HepG2 (cell line): ENCODE results near the gene CASKIN2. TPM values are rescaled to one million over a fixed set of nuclear protein-coding genes. Genes with fewer than 3 reads are reported as not detected.

Experiments
- ARNTL ChIP-seq: sonication (generic); formaldehyde crosslinking; IDR thresholded peaks from 2 replicates; pipeline ENCODE4 v1.4.0; 2020; ENCODE audit warnings: mild to moderate bottlenecking, missing genetic modification reagents
- CREB3 ChIP-seq: sonication (generic); formaldehyde crosslinking; IDR thresholded peaks from 2 replicates; pipeline ENCODE4 v1.5.0; 2020; ENCODE audit warnings: missing genetic modification reagents
- DDIT3 ChIP-seq: sonication (generic); formaldehyde crosslinking; IDR thresholded peaks from 2 replicates; pipeline ENCODE4 v1.4.0; 2020; ENCODE audit warnings: mild to moderate bottlenecking, missing genetic modification reagents
- HDAC2 ChIP-seq: sonication (generic); formaldehyde crosslinking; IDR thresholded peaks from 2 replicates; pipeline ENCODE4 v1.4.0; 2020; ENCODE audit warnings: missing genetic modification reagents
- HNRNPK ChIP-seq: fragments of 200-400 bp; formaldehyde crosslinking; IDR thresholded peaks from 2 replicates; pipeline ENCODE4 v1.6.1; 2018; ENCODE audit warnings: low read length, low read depth, moderate library complexity, mild to moderate bottlenecking; ENCODE audit not compliant: poor library complexity, severe bottlenecking
- HOXA3 ChIP-seq: sonication (generic); formaldehyde crosslinking; IDR thresholded peaks from 2 replicates; pipeline ENCODE4 v1.5.0; 2020; ENCODE audit warnings: missing genetic modification reagents
- KAT8 ChIP-seq: IDR thresholded peaks from 2 replicates; pipeline ENCODE4 v1.6.1; 2016; ENCODE audit warnings: missing genetic modification reagents, missing compliant biosample characterization
- KDM3A ChIP-seq: IDR thresholded peaks from 2 replicates; pipeline ENCODE4 v1.6.1; 2018; ENCODE audit warnings: low read depth, missing compliant biosample characterization
- MZF1 ChIP-seq: sonication (generic); formaldehyde crosslinking; IDR thresholded peaks from 2 replicates; pipeline ENCODE4 v1.8.1; 2023; ENCODE audit warnings: mild to moderate bottlenecking, missing genetic modification reagents, borderline replicate concordance
- NKX3-1 ChIP-seq: sonication (generic); formaldehyde crosslinking; IDR thresholded peaks from 2 replicates; pipeline ENCODE4 v1.5.0; 2020; ENCODE audit warnings: missing genetic modification reagents
- PATZ1 ChIP-seq: sonication (generic); formaldehyde crosslinking; IDR thresholded peaks from 2 replicates; pipeline ENCODE4 v1.4.0; 2020; ENCODE audit warnings: missing genetic modification reagents
- SALL1 ChIP-seq: sonication (generic); formaldehyde crosslinking; IDR thresholded peaks from 2 replicates; pipeline ENCODE4 v1.8.0; 2022; ENCODE audit warnings: mild to moderate bottlenecking, missing genetic modification reagents
- SIX1 ChIP-seq: sonication (generic); formaldehyde crosslinking; IDR thresholded peaks from 2 replicates; pipeline ENCODE4 v1.4.0; 2020; ENCODE audit warnings: missing genetic modification reagents, borderline replicate concordance
- ZKSCAN5 ChIP-seq: sonication (generic); formaldehyde crosslinking; IDR thresholded peaks from 2 replicates; pipeline ENCODE4 v1.5.1; 2020; ENCODE audit warnings: mild to moderate bottlenecking, missing genetic modification reagents
- ZNF138 ChIP-seq: sonication (generic); formaldehyde crosslinking; IDR thresholded peaks from 2 replicates; pipeline ENCODE4 v1.5.0; 2020; ENCODE audit warnings: mild to moderate bottlenecking, low read depth, missing genetic modification reagents
- ZNF17 ChIP-seq: sonication (generic); formaldehyde crosslinking; IDR thresholded peaks from 2 replicates; pipeline ENCODE4 v1.5.0; 2020; ENCODE audit warnings: mild to moderate bottlenecking, missing genetic modification reagents
- ZNF747 ChIP-seq: sonication (generic); formaldehyde crosslinking; IDR thresholded peaks from 2 replicates; pipeline ENCODE4 v1.8.1; 2023; ENCODE audit warnings: missing genetic modification reagents, mild to moderate bottlenecking, borderline replicate concordance
- ZNF792 ChIP-seq: IDR thresholded peaks from 2 replicates; pipeline ENCODE4 v1.6.1; 2016
- polyA plus RNA-seq, 8 experiments: library from polyadenylated mRNA; depleted of rRNA in 3 of 8; stranded (reverse) in 7 of 8; unstranded in 1 of 8; fragments of >200 nt; fragmentation: Illumina TruSeq in 4 of 8; extraction: Trizol in 4 of 8; gene quantifications; 2 replicates each; pipeline versions ENCODE4 v1.2.1 to v1.2.3, GENCODE V29; 2011 to 2016; ENCODE audit warnings: low read depth in 4 of 8, missing spikeins in 1 of 8, mixed read lengths in 1 of 8; ENCODE audit not compliant: insufficient read depth in 1 of 8
- total RNA-seq, 5 experiments: library from RNA; depleted of rRNA; stranded (reverse); fragments of >200 nt; fragmentation: Illumina TruSeq; extraction: Trizol; gene quantifications; 2 replicates each; pipeline ENCODE4 v1.2.3, GENCODE V29; 2016; ENCODE audit warnings: low read depth in 1 of 5
- TF ChIP-seq, protein P1 (sequence below): sonication (generic); formaldehyde crosslinking; IDR thresholded peaks from 2 replicates; pipeline ENCODE4 v1.4.0; 2020; ENCODE audit warnings: missing genetic modification reagents, borderline replicate concordance
- TF ChIP-seq, protein P2 (sequence below): sonication (generic); formaldehyde crosslinking; IDR thresholded peaks from 2 replicates; pipeline ENCODE4 v1.5.0; 2020; ENCODE audit warnings: mild to moderate bottlenecking, missing genetic modification reagents

Gene CASKIN2
- total and polyA plus RNA-seq, 2 of the 13 experiments (the other 11 are each of a cell fraction or from before 2014, with no cell fraction given), result 5.2 to 7.8 TPM

GRCh38 chr17:75456417-75457046 is 58.8 kb downstream of the CASKIN2 start, which contains the start of gene TMEM94 (continued):
- peak; percentile 35; the same call in 1 of the 2 replicates for TF ChIP-seq SIX1 (CRISPR knock-in tag)
- TF ChIP-seq ZNF747 (CRISPR knock-in tag), result peak; percentile 65; the same call in 1 of the 2 replicates
- TF ChIP-seq HDAC2 (CRISPR knock-in tag), result 0 out of 2 replicates have a peak, but pooled peaks have one; percentile 17
- peak; percentile 89 for TF ChIP-seq SALL1 (CRISPR knock-in tag)
- TF ChIP-seq DDIT3 (CRISPR knock-in tag), result 0 out of 2 replicates have a peak, but pooled peaks have one; percentile 19
- peak; percentile 80 for TF ChIP-seq HNRNPK
- TF ChIP-seq ZKSCAN5, result no peak
- 0 out of 2 replicates have a peak, but pooled peaks have one; percentile 52 for TF ChIP-seq MZF1 (CRISPR knock-in tag)
- no peak for TF ChIP-seq CREB3
- TF ChIP-seq KAT8, result peak; percentile 91
- peak; percentile 71; the same call in 1 of the 2 replicates for TF ChIP-seq NKX3-1 (CRISPR knock-in tag)
- TF ChIP-seq, protein P1, sequence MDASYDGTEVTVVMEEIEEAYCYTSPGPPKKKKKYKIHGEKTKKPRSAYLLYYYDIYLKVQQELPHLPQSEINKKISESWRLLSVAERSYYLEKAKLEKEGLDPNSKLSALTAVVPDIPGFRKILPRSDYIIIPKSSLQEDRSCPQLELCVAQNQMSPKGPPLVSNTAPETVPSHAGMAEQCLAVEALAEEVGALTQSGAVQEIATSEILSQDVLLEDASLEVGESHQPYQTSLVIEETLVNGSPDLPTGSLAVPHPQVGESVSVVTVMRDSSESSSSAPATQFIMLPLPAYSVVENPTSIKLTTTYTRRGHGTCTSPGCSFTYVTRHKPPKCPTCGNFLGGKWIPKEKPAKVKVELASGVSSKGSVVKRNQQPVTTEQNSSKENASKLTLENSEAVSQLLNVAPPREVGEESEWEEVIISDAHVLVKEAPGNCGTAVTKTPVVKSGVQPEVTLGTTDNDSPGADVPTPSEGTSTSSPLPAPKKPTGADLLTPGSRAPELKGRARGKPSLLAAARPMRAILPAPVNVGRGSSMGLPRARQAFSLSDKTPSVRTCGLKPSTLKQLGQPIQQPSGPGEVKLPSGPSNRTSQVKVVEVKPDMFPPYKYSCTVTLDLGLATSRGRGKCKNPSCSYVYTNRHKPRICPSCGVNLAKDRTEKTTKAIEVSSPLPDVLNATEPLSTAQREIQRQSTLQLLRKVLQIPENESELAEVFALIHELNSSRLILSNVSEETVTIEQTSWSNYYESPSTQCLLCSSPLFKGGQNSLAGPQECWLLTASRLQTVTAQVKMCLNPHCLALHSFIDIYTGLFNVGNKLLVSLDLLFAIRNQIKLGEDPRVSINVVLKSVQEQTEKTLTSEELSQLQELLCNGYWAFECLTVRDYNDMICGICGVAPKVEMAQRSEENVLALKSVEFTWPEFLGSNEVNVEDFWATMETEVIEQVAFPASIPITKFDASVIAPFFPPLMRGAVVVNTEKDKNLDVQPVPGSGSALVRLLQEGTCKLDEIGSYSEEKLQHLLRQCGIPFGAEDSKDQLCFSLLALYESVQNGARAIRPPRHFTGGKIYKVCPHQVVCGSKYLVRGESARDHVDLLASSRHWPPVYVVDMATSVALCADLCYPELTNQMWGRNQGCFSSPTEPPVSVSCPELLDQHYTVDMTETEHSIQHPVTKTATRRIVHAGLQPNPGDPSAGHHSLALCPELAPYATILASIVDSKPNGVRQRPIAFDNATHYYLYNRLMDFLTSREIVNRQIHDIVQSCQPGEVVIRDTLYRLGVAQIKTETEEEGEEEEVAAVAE (CRISPR knock-in tag), result peak; percentile 100
- peak; percentile 64 for TF ChIP-seq ZNF138
- TF ChIP-seq, protein P2, sequence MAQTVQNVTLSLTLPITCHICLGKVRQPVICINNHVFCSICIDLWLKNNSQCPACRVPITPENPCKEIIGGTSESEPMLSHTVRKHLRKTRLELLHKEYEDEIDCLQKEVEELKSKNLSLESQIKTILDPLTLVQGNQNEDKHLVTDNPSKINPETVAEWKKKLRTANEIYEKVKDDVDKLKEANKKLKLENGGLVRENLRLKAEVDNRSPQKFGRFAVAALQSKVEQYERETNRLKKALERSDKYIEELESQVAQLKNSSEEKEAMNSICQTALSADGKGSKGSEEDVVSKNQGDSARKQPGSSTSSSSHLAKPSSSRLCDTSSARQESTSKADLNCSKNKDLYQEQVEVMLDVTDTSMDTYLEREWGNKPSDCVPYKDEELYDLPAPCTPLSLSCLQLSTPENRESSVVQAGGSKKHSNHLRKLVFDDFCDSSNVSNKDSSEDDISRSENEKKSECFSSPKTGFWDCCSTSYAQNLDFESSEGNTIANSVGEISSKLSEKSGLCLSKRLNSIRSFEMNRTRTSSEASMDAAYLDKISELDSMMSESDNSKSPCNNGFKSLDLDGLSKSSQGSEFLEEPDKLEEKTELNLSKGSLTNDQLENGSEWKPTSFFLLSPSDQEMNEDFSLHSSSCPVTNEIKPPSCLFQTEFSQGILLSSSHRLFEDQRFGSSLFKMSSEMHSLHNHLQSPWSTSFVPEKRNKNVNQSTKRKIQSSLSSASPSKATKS (CRISPR knock-in tag), result 0 out of 2 replicates have a peak, but pooled peaks have one; percentile 76
- TF ChIP-seq HOXA3 (CRISPR knock-in tag), result peak; percentile 86
- TF ChIP-seq PATZ1 (CRISPR knock-in tag), result peak; percentile 81
- TF ChIP-seq ARNTL, result peak; percentile 56; the same call in 1 of the 2 replicates
- TF ChIP-seq ZNF792 (CRISPR knock-in tag), result 0 out of 2 replicates have a peak, but pooled peaks have one; percentile 19
- TF ChIP-seq ZNF17, result peak; percentile 87
- peak; percentile 69 for TF ChIP-seq KDM3A (CRISPR knock-in tag)
